Keratinocyte (primary cell): Measurements from ENCODE around the gene LSM12. TPM values are rescaled to one million over a fixed set of nuclear protein-coding genes. Genes with fewer than 3 reads are reported as not detected.

ENCODE experiments used
- DNase-seq: peaks from one replicate; pipeline ENCODE4 v3.0.0-alpha.2; 2011; ENCODE audit warnings: low read depth, missing footprints, low spot score
- FAIRE-seq: peaks from 2 replicates; lab custom pipeline; 2011; peaks lifted over from hg19 to GRCh38; lab: Jason Lieb, UNC
- H2AFZ ChIP-seq: 2 replicates; pipeline ENCODE4 v1.6.0; 2012; ENCODE audit warnings: low read length, control low read depth, inconsistent platforms; ENCODE audit not compliant: control insufficient read depth
- H3K27ac ChIP-seq: 2 replicates; pipeline ENCODE4 v1.5.1; 2011; ENCODE audit warnings: low read length; ENCODE audit not compliant: control insufficient read depth, insufficient read depth
- H3K27me3 ChIP-seq: 3 replicates; pipeline ENCODE4 v1.6.0; 2011; ENCODE audit warnings: low read length; ENCODE audit not compliant: control insufficient read depth, insufficient read depth; ENCODE audit errors: extremely low read depth
- H3K36me3 ChIP-seq, 2 experiments: 2 replicates in 1 of 2; 3 replicates in 1 of 2; pipeline ENCODE4 v1.5.1; 2011; ENCODE audit warnings: low read length in 2 of 2, mild to moderate bottlenecking in 1 of 2; ENCODE audit not compliant: control insufficient read depth in 2 of 2, insufficient read depth in 2 of 2; ENCODE audit errors: extremely low read depth in 1 of 2
- H3K4me1 ChIP-seq: 3 replicates; pipeline ENCODE4 v1.5.1; 2011; ENCODE audit warnings: low read length; ENCODE audit not compliant: control insufficient read depth, insufficient read depth; ENCODE audit errors: extremely low read depth
- H3K4me2 ChIP-seq: 3 replicates; pipeline ENCODE4 v1.6.0; 2011; ENCODE audit warnings: low read depth, low read length; ENCODE audit not compliant: control insufficient read depth, insufficient read depth; ENCODE audit errors: extremely low read depth
- H3K4me3 ChIP-seq, 3 experiments: fragments of 200-600 bp in 1 of 3; sonication (generic) in 1 of 3; 2 replicates in 2 of 3; 3 replicates in 1 of 3; pipeline ENCODE4 v1.5.1; 2011 to 2016; ENCODE audit warnings: low read length in 3 of 3, mild to moderate bottlenecking in 3 of 3, control low read depth in 2 of 3, inconsistent platforms in 1 of 3, low read depth in 1 of 3, mixed read lengths in 1 of 3, mixed run types in 1 of 3, moderate library complexity in 1 of 3; ENCODE audit not compliant: control insufficient read depth in 2 of 3, insufficient read depth in 2 of 3; ENCODE audit errors: extremely low read depth in 1 of 3
- H3K79me2 ChIP-seq: 2 replicates; pipeline ENCODE4 v1.6.0; 2012; ENCODE audit warnings: low read length; ENCODE audit not compliant: control insufficient read depth, insufficient read depth
- H3K9ac ChIP-seq: 3 replicates; pipeline ENCODE4 v1.6.0; 2011; ENCODE audit warnings: low read length; ENCODE audit not compliant: control insufficient read depth, insufficient read depth; ENCODE audit errors: extremely low read depth
- H3K9me1 ChIP-seq: 3 replicates; pipeline ENCODE4 v1.6.0; 2011; ENCODE audit warnings: low read length; ENCODE audit not compliant: control insufficient read depth, insufficient read depth; ENCODE audit errors: extremely low read depth
- H3K9me3 ChIP-seq: 2 replicates; pipeline ENCODE4 v1.5.1; 2012; ENCODE audit warnings: low read depth, low read length; ENCODE audit not compliant: control insufficient read depth
- H4K20me1 ChIP-seq: 3 replicates; pipeline ENCODE4 v1.6.0; 2011; ENCODE audit warnings: low read length; ENCODE audit not compliant: control insufficient read depth, insufficient read depth; ENCODE audit errors: extremely low read depth
- CTCF ChIP-seq, 3 experiments: IDR thresholded peaks in 1 of 3; conservative IDR thresholded peaks in 1 of 3; optimal IDR thresholded peaks in 1 of 3; 2 replicates in 2 of 3; 3 replicates in 1 of 3; pipeline versions ENCODE3 to v1.5.1; 2011; ENCODE audit warnings: low read length in 3 of 3, mild to moderate bottlenecking in 3 of 3, moderate library complexity in 2 of 3, control low read depth in 1 of 3, inconsistent platforms in 1 of 3; ENCODE audit not compliant: insufficient read depth in 2 of 3; ENCODE audit errors: extremely low read depth in 1 of 3
- EZH2 ChIP-seq: IDR thresholded peaks from one replicate; pipeline ENCODE4 v1.6.1; 2012; ENCODE audit warnings: inconsistent platforms, mild to moderate bottlenecking, low read length, moderate library complexity
- dilution Hi-C: fragments of 300-500 bp; cut with MboI; formaldehyde crosslinking; loops from one replicate; pipeline ENCODE4 v1.7.0; 2020; ENCODE audit warnings: low sequenced_read_pairs; ENCODE audit not compliant: extremely low pct_ligation_motif_present
- polyA plus RNA-seq, 5 experiments: library from polyadenylated mRNA; depleted of rRNA in 3 of 5; stranded (reverse) in 3 of 5; stranded (forward) in 1 of 5; unstranded in 1 of 5; fragments of >200 nt; gene quantifications; 1 replicate in 1 of 5; 2 replicates in 3 of 5; 3 replicates in 1 of 5; pipeline versions ENCODE4 v1.2.1 to v1.2.3, GENCODE V29; 2011 to 2012; ENCODE audit warnings: missing spikeins in 2 of 5, low read depth in 1 of 5, low replicate concordance in 1 of 5

The LSM12 gene
- polyA plus RNA-seq, 1 donor (not counting 4 experiments of a cell fraction or from before 2014, with no cell fraction given) = 49.5 TPM

- Histone ChIP-seq H3K27me3 (no peaks in the 10 kb centered on the region), H3K4me2 (no peak overlapping the region), H3K4me3 (no peak overlapping the region), H3K9ac (no peak overlapping the region), H3K9me1 (no peaks in the 10 kb centered on the region), H3K36me3 (no peaks in the 10 kb centered on the region), H3K9me3 (no peaks in the 10 kb centered on the region), H4K20me1 (no peaks in the 10 kb centered on the region), H2AFZ (no peak overlapping the region), H3K79me2 (no peaks in the 10 kb centered on the region), H3K4me1 (peaks cover 24% of the 10 kb centered on the region), H3K27ac (no peak overlapping the region)
- DNase-seq (no peak), FAIRE-seq (no peak)
- dilution Hi-C loops = no loop called here
- TF ChIP-seq CTCF (optimal IDR thresholded peaks at IDR 0.05 in 1 of 3, IDR thresholded peaks at IDR 0.05 in 1 of 3, conservative IDR thresholded peaks at IDR 0.05 in 1 of 3; ENCODE audit: extremely low read depth in 1 of 3, insufficient read depth in 2 of 3, low read length in 3 of 3) (no peak), EZH2 (no peak)
Measured at GRCh38 chr17:44001461-44001920, 65.0 kb downstream of the LSM12 start.

GRCh38 chr17:44000871-44001460 is 65.5 kb downstream of the LSM12 start:
- Histone ChIP-seq H3K79me2 (no peaks in the 10 kb centered on the region), H3K9ac (no peak overlapping the region), H3K9me1 (no peaks in the 10 kb centered on the region), H3K4me3 (no peak overlapping the region), H3K27me3 (no peaks in the 10 kb centered on the region), H3K4me1 (peaks cover 19% of the 10 kb centered on the region), H2AFZ (no peak overlapping the region), H4K20me1 (no peaks in the 10 kb centered on the region), H3K4me2 (no peak overlapping the region), H3K36me3 (no peaks in the 10 kb centered on the region), H3K9me3 (no peaks in the 10 kb centered on the region), H3K27ac (no peak overlapping the region)
- no peak for DNase-seq
- dilution Hi-C loops = no loop called here
- no peak for FAIRE-seq
- TF ChIP-seq EZH2 (no peak), CTCF (optimal IDR thresholded peaks at IDR 0.05 in 1 of 3, IDR thresholded peaks at IDR 0.05 in 1 of 3, conservative IDR thresholded peaks at IDR 0.05 in 1 of 3; ENCODE audit: extremely low read depth in 1 of 3, insufficient read depth in 2 of 3, low read length in 3 of 3) (no peak)
